ENCODE measurements around the gene MLC1. TPM values are rescaled to one million over a fixed set of nuclear protein-coding genes. Genes with fewer than 3 reads are reported as not detected.

MLC1 gene
- total and polyA plus RNA-seq, 4 experiments from 2014 or later, result 0.28 TPM; not detected in 3

DNA sequence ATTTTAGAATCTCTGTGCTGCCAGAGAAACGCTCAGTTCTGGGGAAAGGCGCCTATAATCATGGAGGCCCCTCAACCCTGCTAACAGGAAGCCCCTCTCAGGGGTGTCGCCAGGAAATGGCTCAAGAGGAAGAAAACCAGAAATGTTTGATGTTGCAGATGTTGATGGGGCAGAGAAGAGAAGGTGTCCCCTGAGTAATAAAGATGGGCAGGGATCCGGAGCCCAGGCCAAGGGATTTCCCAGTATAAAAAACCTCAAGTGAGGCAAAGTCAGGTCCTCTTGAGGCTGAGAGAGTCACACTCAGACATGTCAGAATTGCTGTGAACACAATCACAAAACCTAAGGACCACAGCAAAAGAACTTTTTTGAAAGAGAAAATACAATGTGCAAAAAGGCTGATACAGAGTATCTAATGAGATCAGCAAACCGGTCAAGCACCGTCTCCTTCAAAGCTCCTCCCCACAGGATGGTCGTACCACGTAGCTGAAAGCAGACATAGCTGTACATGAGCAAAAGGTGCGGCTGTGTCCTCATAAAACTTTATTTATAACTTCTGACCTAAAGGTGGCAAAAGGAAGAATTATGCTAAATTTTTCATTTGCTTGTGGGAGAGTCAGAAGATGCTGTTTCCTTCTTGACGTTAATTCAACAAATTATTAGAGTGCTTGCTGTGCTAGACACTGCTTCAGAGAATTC lies 16.8 kb upstream of the MLC1 start:
- DNase-seq, result no peak
- no peaks in the 10 kb centered on the region for H3K4me1 ChIP-seq (ENCODE audit: insufficient read depth, low read length)
- H3K27ac ChIP-seq (ENCODE audit: low read depth, low read length), result no peak overlapping the region
- Mint-ChIP-seq H3K9me3 (no peaks in the 10 kb centered on the region), H3K27ac (no peak overlapping the region), H3K4me1 (peaks cover 4 to 7% (median 5%) of the 10 kb centered on the region in 4 donors), H3K4me3 (no peak overlapping the region), H3K36me3 (no peaks in the 10 kb centered on the region), H3K27me3 (peaks cover 6 to 14% of the 10 kb centered on the region in 2 donors)
- CTCF ChIA-PET (ENCODE audit: partially characterized antibody), result no interaction called here
- H3K9me3 ChIP-seq (ENCODE audit: control insufficient read depth in 1 of 2, low read length in 2 of 2), result no peaks in the 10 kb centered on the region
- POLR2A ChIA-PET (ENCODE audit: partially characterized antibody), result no interaction called here
- H3K4me3 ChIP-seq (ENCODE audit: low read length in 2 of 2), result no peak overlapping the region
- H3K36me3 ChIP-seq (ENCODE audit: insufficient read depth, low read length), result no peaks in the 10 kb centered on the region
- no peaks in the 10 kb centered on the region for H3K27me3 ChIP-seq (ENCODE audit: insufficient read depth, low read length)
- intact Hi-C loops (cut with micrococcal nuclease), result no loop called here

- H3K27me3 Mint-ChIP-seq, result peaks cover 13 to 20% of the 10 kb centered on the region in 2 donors
- intact Hi-C loops (cut with micrococcal nuclease), result no loop called here
These were observed 12.8 kb upstream of the MLC1 start for GRCh38 chr22:50098052-50098451.

DNA sequence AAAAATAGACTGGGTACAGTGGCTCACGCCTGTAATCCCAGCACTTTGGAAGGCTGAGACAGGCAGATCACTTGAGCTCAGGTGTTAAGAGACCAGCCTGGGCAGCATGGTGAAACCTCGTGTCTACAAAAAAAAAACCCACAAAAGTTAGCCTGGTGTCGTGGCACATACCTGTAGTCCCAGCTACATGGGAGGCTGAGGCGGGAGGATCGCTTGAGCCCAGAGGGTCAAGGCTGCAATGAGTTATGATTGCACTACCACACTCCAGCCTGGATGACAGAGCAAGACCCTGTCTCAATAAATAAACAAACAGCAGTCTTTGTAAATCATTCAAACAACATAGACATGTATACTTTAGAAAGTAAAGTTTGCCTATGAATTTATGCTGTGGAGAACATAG lies 7.1 kb upstream of the MLC1 start:
- peaks cover 0 to 1% (median 0%) of the 10 kb centered on the region in 4 donors for H3K4me1 Mint-ChIP-seq
- no peaks in the 10 kb centered on the region for H3K36me3 ChIP-seq (ENCODE audit: insufficient read depth, low read length)
- ChIA-PET POLR2A (ENCODE audit: partially characterized antibody) (no interaction called here), CTCF (ENCODE audit: partially characterized antibody) (no interaction called here)
- DNase-seq, result no peak
- H3K4me3 ChIP-seq (ENCODE audit: low read length in 2 of 2), result no peak overlapping the region
- intact Hi-C loops (cut with micrococcal nuclease), result no loop called here
- no peak overlapping the region for H3K4me3 Mint-ChIP-seq
- H3K27ac ChIP-seq (ENCODE audit: low read depth, low read length), result no peak overlapping the region
- H3K27me3 ChIP-seq (ENCODE audit: insufficient read depth, low read length), result no peaks in the 10 kb centered on the region
- peaks cover 11 to 14% of the 10 kb centered on the region in 2 donors for H3K27me3 Mint-ChIP-seq
- peaks cover 0 to 5% (median 0%) of the 10 kb centered on the region in 8 donors for H3K9me3 Mint-ChIP-seq
- H3K9me3 ChIP-seq (ENCODE audit: control insufficient read depth in 1 of 2, low read length in 2 of 2), result no peaks in the 10 kb centered on the region
- no peaks in the 10 kb centered on the region for H3K36me3 Mint-ChIP-seq
- H3K4me1 ChIP-seq (ENCODE audit: insufficient read depth, low read length), result no peaks in the 10 kb centered on the region
- no peak overlapping the region for H3K27ac Mint-ChIP-seq

More at GRCh38 chr22:50098052-50098451, 12.8 kb upstream of the MLC1 start:
- no peak overlapping the region for H3K27ac ChIP-seq (ENCODE audit: low read depth, low read length)
- H3K36me3 ChIP-seq (ENCODE audit: insufficient read depth, low read length), result no peaks in the 10 kb centered on the region
- H3K4me3 ChIP-seq (ENCODE audit: low read length in 2 of 2), result no peak overlapping the region
- no peaks in the 10 kb centered on the region for H3K4me1 ChIP-seq (ENCODE audit: insufficient read depth, low read length)
- DNase-seq, result no peak
- H3K9me3 ChIP-seq (ENCODE audit: control insufficient read depth in 1 of 2, low read length in 2 of 2), result no peaks in the 10 kb centered on the region
- Mint-ChIP-seq H3K9me3 (no peaks in the 10 kb centered on the region), H3K36me3 (no peaks in the 10 kb centered on the region), H3K27ac (no peak overlapping the region), H3K4me3 (no peak overlapping the region), H3K4me1 (no peaks in the 10 kb centered on the region)
- CTCF ChIA-PET (ENCODE audit: partially characterized antibody), result no interaction called here
- no peaks in the 10 kb centered on the region for H3K27me3 ChIP-seq (ENCODE audit: insufficient read depth, low read length)
- POLR2A ChIA-PET (ENCODE audit: partially characterized antibody), result no interaction called here

GRCh38 chr22:50091092-50091768 lies 6.0 kb upstream of the MLC1 start:
- Mint-ChIP-seq H3K36me3 (no peaks in the 10 kb centered on the region), H3K9me3 (peaks cover 0 to 9% (median 5%) of the 10 kb centered on the region in 8 donors), H3K27ac (no peak overlapping the region), H3K4me1 (peaks cover 0 to 1% (median 0%) of the 10 kb centered on the region in 4 donors), H3K4me3 (no peak overlapping the region), H3K27me3 (peaks cover 7 to 11% of the 10 kb centered on the region in 2 donors)
- Histone ChIP-seq H3K27me3 (ENCODE audit: insufficient read depth, low read length) (no peaks in the 10 kb centered on the region), H3K36me3 (ENCODE audit: insufficient read depth, low read length) (no peaks in the 10 kb centered on the region), H3K27ac (ENCODE audit: low read depth, low read length) (no peak overlapping the region), H3K4me1 (ENCODE audit: insufficient read depth, low read length) (no peaks in the 10 kb centered on the region), H3K9me3 (ENCODE audit: control insufficient read depth in 1 of 2, low read length in 2 of 2) (no peaks in the 10 kb centered on the region), H3K4me3 (ENCODE audit: low read length in 2 of 2) (no peak overlapping the region)
- POLR2A ChIA-PET (ENCODE audit: partially characterized antibody), result no interaction called here
- intact Hi-C loops (cut with micrococcal nuclease), result no loop called here
- DNase-seq, result no peak
- CTCF ChIA-PET (ENCODE audit: partially characterized antibody), result no interaction called here

DNA sequence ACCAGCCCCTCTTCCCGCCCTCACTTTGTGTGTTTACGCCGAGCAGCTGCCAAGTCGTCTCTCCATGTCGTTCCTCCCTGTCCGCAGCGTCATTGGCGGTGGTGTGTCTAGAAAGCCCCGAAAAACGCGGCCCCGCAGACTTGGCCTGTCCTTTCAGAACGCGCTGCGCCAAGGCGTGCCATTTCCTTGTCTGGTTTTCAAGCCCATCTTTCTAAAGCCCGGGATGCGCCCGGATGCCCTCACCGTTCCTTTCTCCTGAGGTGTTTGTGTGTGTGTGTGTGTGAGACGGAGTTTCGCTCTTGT lies 5.1 kb upstream of the MLC1 start:
- no peaks in the 10 kb centered on the region for H3K36me3 Mint-ChIP-seq
- H3K27ac Mint-ChIP-seq, result no peak overlapping the region
- Histone ChIP-seq H3K9me3 (ENCODE audit: control insufficient read depth in 1 of 2, low read length in 2 of 2) (no peaks in the 10 kb centered on the region), H3K27me3 (ENCODE audit: insufficient read depth, low read length) (no peaks in the 10 kb centered on the region), H3K36me3 (ENCODE audit: insufficient read depth, low read length) (no peaks in the 10 kb centered on the region), H3K4me1 (ENCODE audit: insufficient read depth, low read length) (no peaks in the 10 kb centered on the region), H3K4me3 (ENCODE audit: low read length in 2 of 2) (no peak overlapping the region), H3K27ac (ENCODE audit: low read depth, low read length) (no peak overlapping the region)
- H3K4me1 Mint-ChIP-seq, result peaks cover 0 to 4% (median under 1%) of the 10 kb centered on the region in 4 donors
- ChIA-PET POLR2A (ENCODE audit: partially characterized antibody) (no interaction called here), CTCF (ENCODE audit: partially characterized antibody) (no interaction called here)
- intact Hi-C loops (cut with micrococcal nuclease), result no loop called here
- H3K9me3 Mint-ChIP-seq, result peaks cover 0 to 9% (median 5%) of the 10 kb centered on the region in 8 donors
- no peak for DNase-seq
- peaks cover 4 to 9% of the 10 kb centered on the region in 2 donors for H3K27me3 Mint-ChIP-seq
- H3K4me3 Mint-ChIP-seq, result no peak overlapping the region

GRCh38 chr22:50089682-50090411 lies 4.6 kb upstream of the MLC1 start, which contains the start of gene MOV10L1:
Gene MOV10L1 (plus strand): TSS chr22:50090006. CDS start chr22:50090089, 83 bp downstream.
- Histone ChIP-seq H3K4me3 (ENCODE audit: low read length in 2 of 2) (no peak within 1 kb of the TSS), H3K36me3 (ENCODE audit: insufficient read depth, low read length) (no peaks in the 10 kb centered on the region), H3K27ac (ENCODE audit: low read depth, low read length) (no peak within 1 kb of the TSS), H3K4me1 (ENCODE audit: insufficient read depth, low read length) (no peaks in the 10 kb centered on the region), H3K9me3 (ENCODE audit: control insufficient read depth in 1 of 2, low read length in 2 of 2) (no peaks in the 10 kb centered on the region), H3K27me3 (ENCODE audit: insufficient read depth, low read length) (no peaks in the 10 kb centered on the region)
- no peaks in the 10 kb centered on the region for H3K36me3 Mint-ChIP-seq
- peak in 2 of 5 donors; percentile 17 to 24 for DNase-seq
- H3K9me3 Mint-ChIP-seq, result peaks cover 0 to 9% (median 5%) of the 10 kb centered on the region in 8 donors
- POLR2A ChIA-PET (ENCODE audit: partially characterized antibody), result no interaction called here
- CTCF ChIA-PET (ENCODE audit: partially characterized antibody), result no interaction called here
- H3K27me3 Mint-ChIP-seq, result peaks cover 8% of the 10 kb centered on the region in 2 donors
- H3K4me3 Mint-ChIP-seq, result no peak within 1 kb of the TSS
- peaks cover 0 to 7% (median 2%) of the 10 kb centered on the region in 4 donors for H3K4me1 Mint-ChIP-seq
- intact Hi-C loops (cut with micrococcal nuclease), result no loop called here
- no peak within 1 kb of the TSS for H3K27ac Mint-ChIP-seq

DNA sequence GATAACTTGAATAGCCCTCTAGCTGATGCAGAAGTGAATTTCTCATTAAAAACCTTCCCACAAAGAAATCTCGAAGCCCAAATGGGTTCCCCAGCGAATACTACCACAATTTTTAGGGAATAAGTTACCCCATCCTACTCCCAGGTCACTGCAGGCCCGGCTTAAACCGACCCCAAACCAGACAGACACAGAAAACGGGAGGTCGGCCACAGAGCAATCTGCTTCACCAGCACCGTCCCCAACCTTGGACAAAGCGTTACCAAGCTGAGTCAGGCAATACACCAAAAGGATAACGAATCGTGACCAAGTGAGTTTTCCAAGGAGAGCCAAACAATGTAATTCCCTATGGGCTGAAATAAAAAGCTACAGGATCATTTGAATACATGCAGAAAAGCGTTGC lies 4.0 kb upstream of the MLC1 start:
- Mint-ChIP-seq H3K9me3 (peaks cover 0 to 9% (median 5%) of the 10 kb centered on the region in 8 donors), H3K4me3 (no peak overlapping the region), H3K27ac (no peak overlapping the region), H3K4me1 (peaks cover 0 to 7% (median 2%) of the 10 kb centered on the region in 4 donors), H3K36me3 (no peaks in the 10 kb centered on the region), H3K27me3 (peaks cover 8% of the 10 kb centered on the region in 2 donors)
- ChIA-PET POLR2A (ENCODE audit: partially characterized antibody) (no interaction called here), CTCF (ENCODE audit: partially characterized antibody) (no interaction called here)
- no peak for DNase-seq
- Histone ChIP-seq H3K4me3 (ENCODE audit: low read length in 2 of 2) (no peak overlapping the region), H3K36me3 (ENCODE audit: insufficient read depth, low read length) (no peaks in the 10 kb centered on the region), H3K4me1 (ENCODE audit: insufficient read depth, low read length) (no peaks in the 10 kb centered on the region), H3K9me3 (ENCODE audit: control insufficient read depth in 1 of 2, low read length in 2 of 2) (no peaks in the 10 kb centered on the region), H3K27ac (ENCODE audit: low read depth, low read length) (no peak overlapping the region), H3K27me3 (ENCODE audit: insufficient read depth, low read length) (no peaks in the 10 kb centered on the region)
- intact Hi-C loops (cut with micrococcal nuclease), result no loop called here

All from CD4-positive, alpha-beta memory T cell (primary cell).